Activated naive CD8-positive, alpha-beta T cell treated with anti-CD3 and anti-CD28 coated beads, Interleukin-2, amount 10 ng/mL, durations not matched to agents 7 days and 5 days (primary cell): ENCODE results near the gene RPAP3. TPM values are rescaled to one million over a fixed set of nuclear protein-coding genes. Genes with fewer than 3 reads are reported as not detected.

ENCODE experiments used
- ATAC-seq: fragments of 150-1000 bp; cut with Tn5 transposase; one replicate; pipeline ENCODE4 v1.10.0; 2021; ENCODE audit warnings: low read depth, moderate library complexity
- POLR2A ChIA-PET: fragments of 350-600 bp; sonication (Branson Sonifier 250); formaldehyde crosslinking; loops from one replicate; lab custom pipeline; 2021; ENCODE audit warnings: antibody characterized with exemption; lab: Charles Lee
- DNase-seq: peaks from one replicate; pipeline ENCODE4 v3.0.0; 2021
- H3K27ac Mint-ChIP-seq: one replicate; pipeline ENCODE4 v1.8.0; 2022; ENCODE audit warnings: mild to moderate bottlenecking, mixed read lengths
- H3K27me3 Mint-ChIP-seq: one replicate; pipeline ENCODE4 v1.8.0; 2022; ENCODE audit warnings: mild to moderate bottlenecking, moderate library complexity, mixed read lengths
- H3K36me3 Mint-ChIP-seq: one replicate; pipeline ENCODE4 v1.8.0; 2021; ENCODE audit warnings: mild to moderate bottlenecking, mixed read lengths
- H3K4me1 Mint-ChIP-seq: one replicate; pipeline ENCODE4 v1.8.0; 2021; ENCODE audit warnings: mixed read lengths
- H3K4me3 Mint-ChIP-seq: one replicate; pipeline ENCODE4 v1.8.0; 2022; ENCODE audit warnings: mild to moderate bottlenecking, moderate library complexity, mixed read lengths
- H3K9me3 Mint-ChIP-seq: one replicate; pipeline ENCODE4 v1.8.0; 2021; ENCODE audit warnings: mixed read lengths
- total RNA-seq, 2 experiments: library from RNA; stranded (reverse); gene quantifications; one replicate each; pipeline ENCODE4 v1.2.3, GENCODE V29; 2021

Gene RPAP3
- total RNA-seq, 2 experiments from 2014 or later = 36.0 to 41.1 TPM

- Mint-ChIP-seq H3K27ac (no peak overlapping the region), H3K27me3 (no peaks in the 10 kb centered on the region)
- POLR2A ChIA-PET = interaction anchor here (0.9 kb wide), 1 partner anchor 45 kb away, joined by 3 read pairs; no protein-coding TSS in a partner anchor
Observed at GRCh38 chr12:47710278-47710677, 4.4 kb upstream of the RPAP3 start.

GRCh38 chr12:47709671-47710070 lies 3.8 kb upstream of the RPAP3 start:
- Mint-ChIP-seq H3K4me1 (peaks cover 29% of the 10 kb centered on the region), H3K9me3 (no peaks in the 10 kb centered on the region), H3K27ac (no peak overlapping the region), H3K4me3 (no peak overlapping the region), H3K27me3 (no peaks in the 10 kb centered on the region), H3K36me3 (peaks cover 7% of the 10 kb centered on the region)
- ATAC-seq (no peak), DNase-seq (no peak)
- POLR2A ChIA-PET = interaction anchor here (0.9 kb wide), 1 partner anchor 45 kb away, joined by 3 read pairs; no protein-coding TSS in a partner anchor

More at GRCh38 chr12:47710278-47710677, 4.4 kb upstream of the RPAP3 start:
- ATAC-seq (no peak), DNase-seq (no peak)
- H3K36me3 Mint-ChIP-seq = peaks cover 5% of the 10 kb centered on the region
- no peak overlapping the region for H3K4me3 Mint-ChIP-seq
- no peaks in the 10 kb centered on the region for H3K9me3 Mint-ChIP-seq
- H3K4me1 Mint-ChIP-seq = peaks cover 28% of the 10 kb centered on the region

GRCh38 chr12:47709237-47709636 lies 3.4 kb upstream of the RPAP3 start:
- no peaks in the 10 kb centered on the region for H3K9me3 Mint-ChIP-seq
- peak overlapping the region; percentile 49 for H3K27ac Mint-ChIP-seq
- POLR2A ChIA-PET = interaction anchor here (0.9 kb wide), 1 partner anchor 46 kb away, joined by 3 read pairs; no protein-coding TSS in a partner anchor
- H3K4me1 Mint-ChIP-seq = peaks cover 30% of the 10 kb centered on the region
- DNase-seq (no peak), ATAC-seq (no peak)
- H3K4me3 Mint-ChIP-seq = peak overlapping the region; percentile 2
- peaks cover 7% of the 10 kb centered on the region for H3K36me3 Mint-ChIP-seq
- no peaks in the 10 kb centered on the region for H3K27me3 Mint-ChIP-seq

GRCh38 chr12:47707905-47708543 lies 2.2 kb upstream of the RPAP3 start:
- DNase-seq = no peak
- POLR2A ChIA-PET = interaction anchor here (0.9 to 2.6 kb wide), 6 partner anchors 13 to 1439 kb away, joined by 3 to 10 read pairs (median 3); partner anchors contain the start of genes RAPGEF3 and SLC38A1
- H3K9me3 Mint-ChIP-seq = no peaks in the 10 kb centered on the region
- H3K27ac Mint-ChIP-seq = peak overlapping the region; percentile 76
- peak overlapping the region; percentile 78 for H3K4me3 Mint-ChIP-seq
- no peak for ATAC-seq
- peaks cover 40% of the 10 kb centered on the region for H3K4me1 Mint-ChIP-seq
- H3K36me3 Mint-ChIP-seq = peaks cover 13% of the 10 kb centered on the region
- no peaks in the 10 kb centered on the region for H3K27me3 Mint-ChIP-seq

GRCh38 chr12:47707355-47707754 lies 1.5 kb upstream of the RPAP3 start:
- no peaks in the 10 kb centered on the region for H3K27me3 Mint-ChIP-seq
- peaks cover 41% of the 10 kb centered on the region for H3K4me1 Mint-ChIP-seq
- ATAC-seq (no peak), DNase-seq (no peak)
- H3K4me3 Mint-ChIP-seq = peak overlapping the region; percentile 78
- no peaks in the 10 kb centered on the region for H3K9me3 Mint-ChIP-seq
- POLR2A ChIA-PET = interaction anchor here (0.6 to 2.6 kb wide), 9 partner anchors 8 to 1439 kb away, joined by 3 to 10 read pairs (median 3); partner anchors contain the start of genes RAPGEF3 and SLC38A1
- peaks cover 15% of the 10 kb centered on the region for H3K36me3 Mint-ChIP-seq
- H3K27ac Mint-ChIP-seq = peak overlapping the region; percentile 75

- H3K27ac Mint-ChIP-seq = peak overlapping the region; percentile 79
- H3K36me3 Mint-ChIP-seq = peaks cover 15% of the 10 kb centered on the region
- H3K27me3 Mint-ChIP-seq = no peaks in the 10 kb centered on the region
- POLR2A ChIA-PET = interaction anchor here (0.7 to 2.1 kb wide), 4 partner anchors 10 to 1631 kb away, joined by 3 to 5 read pairs (median 4); partner anchors contain the start of gene SLC38A1
- H3K4me3 Mint-ChIP-seq = peak overlapping the region; percentile 96
- peaks cover 45% of the 10 kb centered on the region for H3K4me1 Mint-ChIP-seq
- ATAC-seq = no peak
- DNase-seq = no peak
- no peaks in the 10 kb centered on the region for H3K9me3 Mint-ChIP-seq
Observed at GRCh38 chr12:47705229-47705565, 633 bp downstream of the RPAP3 start.

- ATAC-seq (no peak), DNase-seq (no peak)
- H3K27ac Mint-ChIP-seq = peak overlapping the region; percentile 79
- H3K36me3 Mint-ChIP-seq = peaks cover 17% of the 10 kb centered on the region
- no peaks in the 10 kb centered on the region for H3K9me3 Mint-ChIP-seq
- H3K4me3 Mint-ChIP-seq = peak overlapping the region; percentile 96
- H3K27me3 Mint-ChIP-seq = no peaks in the 10 kb centered on the region
- POLR2A ChIA-PET = interaction anchor here (0.7 to 2.1 kb wide), 4 partner anchors 10 to 1631 kb away, joined by 3 to 5 read pairs (median 4); partner anchors contain the start of gene SLC38A1
- H3K4me1 Mint-ChIP-seq = peaks cover 46% of the 10 kb centered on the region
Observed at GRCh38 chr12:47704719-47705118, 1.1 kb downstream of the RPAP3 start.

GRCh38 chr12:47700263-47700662 lies 5.6 kb downstream of the RPAP3 start:
- no peaks in the 10 kb centered on the region for H3K9me3 Mint-ChIP-seq
- H3K4me3 Mint-ChIP-seq = no peak overlapping the region
- POLR2A ChIA-PET = no interaction called here
- DNase-seq (no peak), ATAC-seq (no peak)
- peaks cover 27% of the 10 kb centered on the region for H3K4me1 Mint-ChIP-seq
- peaks cover 34% of the 10 kb centered on the region for H3K36me3 Mint-ChIP-seq
- no peaks in the 10 kb centered on the region for H3K27me3 Mint-ChIP-seq
- no peak overlapping the region for H3K27ac Mint-ChIP-seq

GRCh38 chr12:47698631-47699030 lies 7.2 kb downstream of the RPAP3 start:
- Mint-ChIP-seq H3K27ac (no peak overlapping the region), H3K4me1 (peaks cover 17% of the 10 kb centered on the region), H3K27me3 (no peaks in the 10 kb centered on the region), H3K4me3 (no peak overlapping the region), H3K36me3 (peaks cover 40% of the 10 kb centered on the region), H3K9me3 (no peaks in the 10 kb centered on the region)
- POLR2A ChIA-PET = no interaction called here
- ATAC-seq = no peak
- no peak for DNase-seq

GRCh38 chr12:47698055-47698454 lies 7.8 kb downstream of the RPAP3 start:
- Mint-ChIP-seq H3K9me3 (no peaks in the 10 kb centered on the region), H3K27ac (no peak overlapping the region), H3K27me3 (no peaks in the 10 kb centered on the region), H3K36me3 (peaks cover 38% of the 10 kb centered on the region), H3K4me1 (peaks cover 12% of the 10 kb centered on the region), H3K4me3 (no peak overlapping the region)
- ATAC-seq (no peak), DNase-seq (no peak)
- POLR2A ChIA-PET = no interaction called here

GRCh38 chr12:47689215-47689614 lies 16.6 kb downstream of the RPAP3 start:
- POLR2A ChIA-PET = no interaction called here
- no peaks in the 10 kb centered on the region for H3K27me3 Mint-ChIP-seq
- H3K36me3 Mint-ChIP-seq = peaks cover 30% of the 10 kb centered on the region
- DNase-seq (no peak), ATAC-seq (no peak)
- no peaks in the 10 kb centered on the region for H3K9me3 Mint-ChIP-seq
- no peak overlapping the region for H3K4me3 Mint-ChIP-seq
- no peaks in the 10 kb centered on the region for H3K4me1 Mint-ChIP-seq
- no peak overlapping the region for H3K27ac Mint-ChIP-seq

- POLR2A ChIA-PET = no interaction called here
- DNase-seq (no peak), ATAC-seq (no peak)
- Mint-ChIP-seq H3K27ac (no peak overlapping the region), H3K36me3 (peaks cover 28% of the 10 kb centered on the region), H3K4me1 (peaks cover 4% of the 10 kb centered on the region), H3K9me3 (no peaks in the 10 kb centered on the region), H3K4me3 (no peak overlapping the region), H3K27me3 (no peaks in the 10 kb centered on the region)
Observed at GRCh38 chr12:47687636-47688035, 18.2 kb downstream of the RPAP3 start.

- POLR2A ChIA-PET = interaction anchor here (0.7 to 1.8 kb wide), 3 partner anchors 19 to 636 kb away, joined by 3 to 6 read pairs (median 3); partner anchors contain the start of gene RPAP3
- Mint-ChIP-seq H3K9me3 (no peaks in the 10 kb centered on the region), H3K27ac (no peak overlapping the region), H3K4me1 (peaks cover 4% of the 10 kb centered on the region), H3K36me3 (peaks cover 22% of the 10 kb centered on the region), H3K4me3 (no peak overlapping the region), H3K27me3 (no peaks in the 10 kb centered on the region)
- ATAC-seq (peak; percentile 70), DNase-seq (no peak)
Observed at GRCh38 chr12:47686645-47687240, 19.1 kb downstream of the RPAP3 start.
